Activated CD8-positive, alpha-beta memory T cell treated with anti-CD3 and anti-CD28 coated beads, Interleukin-2, amount 50 U/mL, for 24 hours (primary cell): ENCODE data around the gene IGSF6.
A peak's percentile ranks its signal among the peaks of the same experiment; 100 is the strongest.

Source experiments
- DNase-seq: peaks from one replicate; pipeline ENCODE4 v3.0.0-alpha.2; 2020; ENCODE audit errors: extremely low read depth

IGSF6 gene

GRCh38 chr16:21600031-21600773 is 52.2 kb downstream of the IGSF6 start:
- DNase-seq = no peak

DNA sequence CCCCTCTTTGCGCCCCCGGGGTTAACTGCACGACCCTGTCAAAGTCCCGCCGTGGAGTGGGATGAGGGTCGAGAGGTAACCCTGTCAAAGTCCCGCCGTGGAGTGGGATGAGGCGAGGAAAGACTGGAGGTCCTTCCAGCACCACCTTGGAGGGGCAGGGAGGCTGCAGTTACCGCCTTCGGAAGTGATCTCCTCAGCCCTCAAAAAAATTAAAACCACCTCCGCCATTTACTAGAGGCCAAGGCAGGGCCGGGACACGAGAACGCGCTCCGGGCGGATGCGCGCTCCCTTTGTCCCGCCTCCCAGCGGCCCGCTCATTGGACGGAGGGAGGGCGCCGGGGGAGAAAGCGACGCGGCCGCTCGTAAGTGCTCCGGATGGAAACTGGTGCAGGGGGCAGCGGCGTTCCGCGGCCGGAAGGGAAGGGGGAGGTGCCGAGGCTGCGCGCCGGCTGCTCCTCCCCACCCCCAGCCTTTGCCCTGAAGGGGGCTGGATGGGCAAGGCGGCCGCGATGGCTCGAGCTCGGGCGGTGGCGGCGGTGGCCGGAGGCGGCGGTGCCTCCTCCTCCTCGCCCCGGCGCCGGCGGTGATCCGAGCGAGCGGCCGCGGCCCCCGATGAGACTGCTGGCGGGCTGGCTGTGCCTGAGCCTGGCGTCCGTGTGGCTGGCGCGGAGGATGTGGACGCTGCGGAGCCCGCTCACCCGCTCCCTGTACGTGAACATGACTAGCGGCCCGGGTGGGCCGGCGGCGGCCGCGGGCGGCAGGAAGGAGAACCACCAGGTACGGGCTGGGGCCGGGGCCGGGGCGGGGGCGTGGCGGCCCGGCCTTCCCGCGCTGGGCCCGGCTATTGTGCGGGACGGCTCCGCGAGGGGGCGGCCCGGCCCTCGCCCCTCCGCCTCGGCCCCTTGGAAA is 53.0 kb downstream of the IGSF6 start, which contains the start of gene METTL9:
Gene METTL9 (plus strand): TSS at position 456 of the 909 bp plus-strand sequence. CDS start 157 bp downstream, at position 613.
- DNase-seq = peak; percentile 79

DNA sequence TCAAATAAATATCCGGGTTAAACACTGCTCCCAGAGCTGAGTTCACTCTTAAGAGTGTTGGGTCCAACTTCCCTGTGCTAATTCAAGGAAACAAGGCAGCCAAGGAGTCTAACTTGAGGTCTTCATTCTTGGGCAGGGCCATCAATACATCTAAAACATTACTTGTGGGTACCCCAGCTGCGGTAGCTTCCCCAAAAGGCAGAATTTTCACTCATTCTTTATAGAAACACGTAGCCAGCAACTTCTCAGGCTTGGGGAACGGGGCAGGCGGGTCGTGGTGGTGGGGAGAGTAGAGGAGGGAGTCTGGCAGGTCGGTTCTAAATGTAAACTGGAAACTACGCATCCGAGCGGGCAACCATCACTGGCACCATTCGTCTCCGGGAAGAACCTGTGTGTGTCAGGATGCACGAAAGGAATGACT is 53.7 kb downstream of the IGSF6 start:
- no peak for DNase-seq

- DNase-seq = no peak
These were observed 54.2 kb downstream of the IGSF6 start for GRCh38 chr16:21598206-21598605.

GRCh38 chr16:21597561-21598030 is 54.8 kb downstream of the IGSF6 start:
- no peak for DNase-seq

DNA sequence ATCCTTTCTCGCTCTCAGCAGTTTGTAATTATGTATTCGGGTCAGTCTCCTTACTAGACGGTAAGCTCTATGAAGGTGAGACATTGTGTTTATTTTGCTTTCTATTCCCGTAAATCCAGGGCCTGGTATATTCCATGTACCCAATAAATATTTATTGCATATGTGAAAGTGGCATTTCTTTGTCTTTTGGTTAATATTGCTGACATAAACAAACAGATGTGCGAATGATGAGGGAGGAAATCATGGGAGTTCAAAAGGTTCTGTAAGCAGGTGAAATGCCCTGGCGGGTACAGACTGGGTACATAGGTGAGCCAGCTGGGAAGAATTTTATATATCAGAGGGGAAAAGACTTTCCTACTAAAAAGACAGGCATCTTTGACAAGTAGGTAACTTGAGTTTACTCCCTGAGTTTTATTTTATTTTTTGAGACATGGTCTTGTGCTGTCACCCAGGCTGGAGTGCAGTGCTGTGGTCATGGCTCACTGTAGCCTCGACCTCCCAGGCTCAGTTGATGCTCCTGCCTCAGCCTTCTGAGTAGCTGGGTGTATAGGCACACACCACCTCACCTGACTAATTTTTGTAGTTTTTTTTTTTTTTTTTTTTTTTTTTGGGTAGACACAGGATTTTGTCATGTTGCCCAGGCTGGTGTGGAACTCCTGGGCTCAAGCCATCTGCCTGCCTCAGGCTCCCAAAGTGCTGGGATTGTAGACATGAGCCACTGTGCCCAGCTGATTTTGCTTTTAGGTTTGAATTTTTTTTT is 58.7 kb downstream of the IGSF6 start:
- DNase-seq = no peak

GRCh38 chr16:21592191-21592590 is 60.2 kb downstream of the IGSF6 start:
- no peak for DNase-seq

GRCh38 chr16:21590796-21591195 is 61.6 kb downstream of the IGSF6 start:
- no peak for DNase-seq

DNA sequence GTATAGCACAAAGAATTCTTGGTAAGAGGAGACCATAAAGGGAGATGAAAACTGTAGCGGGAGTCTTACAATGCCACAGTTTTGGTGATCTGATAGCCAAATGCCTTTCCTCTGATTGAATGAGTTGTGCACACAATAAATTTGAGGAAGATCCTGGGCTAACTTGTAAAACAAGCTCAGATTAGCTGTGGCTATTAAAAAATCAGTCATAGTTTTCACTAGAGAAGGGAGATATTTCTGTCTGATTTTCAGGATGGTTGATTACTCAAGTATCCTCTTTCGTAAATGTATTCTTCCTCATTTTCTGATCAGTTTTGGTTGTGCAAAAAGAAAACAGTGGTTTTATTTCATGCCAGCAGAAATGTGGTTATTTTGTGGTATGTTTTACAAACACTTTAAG is 62.1 kb downstream of the IGSF6 start:
- no peak for DNase-seq

GRCh38 chr16:21589551-21589950 is 62.9 kb downstream of the IGSF6 start:
- no peak for DNase-seq
